Lower leg skin (tissue), 3 donors: Measurements from ENCODE around the gene CSMD2.

Experiments
- CTCF ChIP-seq, 3 donors: fragments of 450-650 bp; IDR thresholded peaks; one replicate each; pipeline ENCODE4 v1.5.1; 2016; ENCODE audit warnings: antibody characterized with exemption in 3 of 3, mild to moderate bottlenecking in 3 of 3, moderate library complexity in 2 of 3
- POLR2A ChIP-seq, 2 donors: fragments of 450-650 bp; IDR thresholded peaks; one replicate each; pipeline ENCODE4 v1.6.1; 2016 to 2017; ENCODE audit warnings: antibody characterized with exemption in 2 of 2, mild to moderate bottlenecking in 1 of 2, moderate library complexity in 1 of 2

GRCh38 chr1:33576821-33577599 lies 588.0 kb downstream of the CSMD2 start:
- TF ChIP-seq CTCF (IDR thresholded peaks at IDR 0.05) (no peak), POLR2A (IDR thresholded peaks at IDR 0.05) (no peak)
